NCI-H2029 treated with DMSO at 0.1 percent for 48 hours (cell line): Measurements from ENCODE around the gene ERCC6.

ENCODE experiments used
- DNase-seq: peaks from one replicate; lab custom pipeline; 2025; lab: John Stamatoyannopoulos, UW

The ERCC6 gene

DNA sequence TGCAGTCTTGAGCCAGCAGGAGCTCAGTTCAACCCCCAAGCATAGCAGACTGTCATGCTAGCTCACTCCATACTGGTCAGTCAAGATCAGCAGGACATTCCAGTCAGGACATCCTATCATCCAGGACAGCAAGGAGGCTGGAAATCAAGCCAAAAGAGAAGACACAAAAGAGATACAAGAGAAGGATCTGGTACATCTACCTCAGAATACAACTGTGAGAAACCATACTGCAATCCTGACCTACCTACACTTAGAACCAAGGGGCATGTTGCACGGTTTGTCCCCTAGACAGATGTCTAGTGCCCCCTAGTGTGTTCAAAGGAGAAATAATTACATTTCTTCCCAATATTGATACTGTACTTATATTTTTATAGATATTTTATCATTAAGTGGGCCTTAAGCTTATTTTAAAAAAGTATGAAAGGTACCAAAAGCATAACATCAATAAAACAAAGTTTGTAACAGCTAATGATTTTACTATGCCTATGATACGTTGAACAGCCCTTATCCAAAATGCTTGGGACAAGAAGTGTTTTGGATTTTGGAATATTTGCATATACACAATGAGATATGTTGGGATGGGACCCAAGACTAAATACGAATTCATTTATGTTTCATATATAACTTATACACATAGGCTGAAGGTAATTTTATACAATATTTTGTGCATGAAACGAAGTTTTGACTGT is 26.7 kb downstream of the ERCC6 start:
- no peak for DNase-seq

DNA sequence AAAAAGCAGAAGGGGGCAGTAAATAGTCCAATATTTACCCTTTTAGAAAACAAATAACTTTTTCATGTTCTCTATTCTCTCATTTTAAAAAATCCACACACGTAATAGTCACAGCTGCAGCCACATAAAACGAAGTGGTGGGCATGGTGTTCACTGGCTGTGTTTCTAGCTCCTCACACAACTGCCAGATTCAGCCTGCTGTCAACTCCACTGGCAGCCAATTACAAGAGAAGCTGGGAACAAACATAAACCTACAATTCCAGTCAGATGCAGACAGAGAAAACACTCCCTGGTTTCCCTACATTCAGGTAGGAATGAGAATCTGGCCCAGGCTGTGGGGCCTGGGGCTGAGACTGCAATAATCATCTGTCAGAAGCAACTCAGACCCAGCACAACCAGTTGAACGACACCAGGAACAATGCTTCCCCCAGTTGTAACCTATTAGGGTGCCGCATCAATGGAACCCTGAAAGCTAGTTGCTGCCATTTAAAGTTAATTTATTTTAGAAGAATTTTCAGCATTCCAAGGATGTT is 29.1 kb downstream of the ERCC6 start:
- no peak for DNase-seq

DNA sequence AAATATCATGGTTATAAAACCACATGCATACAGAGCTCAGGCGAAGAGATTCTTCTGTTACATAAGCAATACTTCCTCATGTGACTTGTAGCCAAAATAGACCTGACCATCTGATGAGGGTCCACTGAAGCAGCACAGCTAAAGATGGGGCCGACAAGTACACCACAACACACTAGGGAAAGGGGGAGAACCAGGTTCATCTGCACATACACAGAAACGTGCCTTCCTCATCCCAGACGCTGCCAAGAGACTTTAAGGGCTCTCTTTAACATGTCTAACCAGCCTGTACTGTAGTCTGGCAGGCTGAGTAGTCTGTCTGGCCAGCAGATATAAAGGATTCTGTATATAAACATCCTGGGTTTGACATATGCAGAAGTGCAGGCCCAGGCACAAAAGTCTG is 30.3 kb downstream of the ERCC6 start:
- no peak for DNase-seq

DNA sequence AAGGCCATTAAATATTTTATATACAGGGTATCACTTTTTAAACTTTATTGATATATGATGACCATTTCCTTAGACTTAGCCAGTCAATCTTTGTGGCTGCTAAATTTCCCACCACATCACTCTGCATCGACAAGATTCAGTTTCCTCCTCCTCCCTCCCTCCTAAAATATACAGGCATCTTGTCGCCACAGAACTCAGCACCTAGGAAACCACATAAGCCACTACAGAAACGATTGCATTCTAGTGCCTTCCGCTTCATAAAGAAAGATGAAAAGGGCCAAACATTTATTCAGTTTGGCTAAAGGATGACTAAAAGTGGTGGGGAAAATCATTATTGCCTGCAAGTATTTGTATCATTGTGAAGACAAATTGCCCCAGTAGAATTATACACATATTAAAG is 30.7 kb downstream of the ERCC6 start:
- DNase-seq, result no peak

DNA sequence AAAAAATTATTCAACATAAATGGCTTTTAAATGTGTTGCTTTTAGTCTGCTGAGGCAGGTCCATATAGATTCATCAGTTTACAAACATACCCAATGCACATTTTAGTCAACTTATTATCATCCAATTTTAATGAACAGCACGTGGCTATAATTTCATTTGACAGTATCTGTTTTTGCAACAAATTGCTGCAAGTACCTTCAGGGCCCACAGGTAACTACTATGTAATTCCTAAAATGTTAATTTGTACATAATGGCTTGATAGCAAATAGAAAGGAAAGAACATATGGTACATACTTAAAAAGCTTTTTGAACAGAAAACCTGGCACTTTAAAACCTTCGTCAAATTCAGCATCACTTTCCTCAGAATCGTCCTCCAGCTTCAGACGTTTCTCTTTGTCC is 33.3 kb downstream of the ERCC6 start:
- no peak for DNase-seq

DNA sequence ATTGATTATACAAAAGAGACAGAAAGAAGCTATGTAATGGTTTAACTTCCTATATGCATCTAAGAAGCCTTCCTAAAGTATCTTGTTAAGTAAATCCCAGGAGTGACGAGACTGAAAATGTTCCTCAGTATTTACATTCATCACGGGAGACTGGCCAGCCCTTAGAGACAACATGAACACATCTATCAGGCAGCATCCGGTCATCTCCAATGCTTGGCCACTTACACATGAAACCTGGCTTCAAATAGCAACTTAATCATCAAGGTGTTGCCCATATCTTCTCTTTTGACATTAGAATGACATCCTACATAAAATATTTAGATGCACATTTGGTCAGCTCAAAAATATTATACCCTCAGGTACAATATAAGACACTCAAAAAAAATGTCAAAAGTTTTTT is 33.8 kb downstream of the ERCC6 start:
- no peak for DNase-seq

DNA sequence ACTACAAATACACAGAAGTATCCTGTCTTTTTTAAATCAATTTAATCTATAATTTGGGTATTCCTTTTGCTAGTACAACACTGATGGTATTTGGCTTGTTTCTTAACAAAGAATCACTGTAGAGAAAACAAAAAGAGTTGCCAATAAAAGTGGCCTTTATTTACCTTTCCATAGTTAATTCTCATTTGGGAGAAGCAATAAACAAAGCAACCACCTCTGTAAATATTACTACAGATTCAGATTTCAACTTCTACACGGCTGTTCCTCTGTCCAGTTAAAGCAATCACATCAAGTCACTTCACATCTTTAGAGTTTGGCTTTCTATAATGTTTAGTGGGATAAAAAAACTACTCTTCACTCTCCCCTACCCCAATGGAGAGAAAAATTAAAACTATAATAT is 34.4 kb downstream of the ERCC6 start:
- DNase-seq, result no peak

DNA sequence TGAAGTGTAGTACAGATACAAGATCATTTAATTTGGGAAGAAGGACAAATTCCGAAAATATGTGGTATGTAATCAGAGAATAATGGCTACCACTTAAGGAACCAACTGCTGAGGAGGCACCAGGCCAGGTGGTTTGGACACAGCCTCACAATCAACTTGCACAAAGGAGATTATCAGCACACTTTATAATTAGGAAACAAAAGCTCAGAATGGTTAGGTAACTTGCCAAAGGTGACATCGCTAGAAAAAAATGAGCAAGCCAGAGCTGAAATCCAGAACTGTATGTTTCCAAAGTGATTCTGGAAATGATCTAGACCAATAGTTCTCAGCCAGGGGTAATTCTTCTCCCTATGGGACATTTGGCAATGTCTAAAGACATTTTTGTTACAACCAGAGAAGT is 36.6 kb downstream of the ERCC6 start:
- DNase-seq, result no peak

DNA sequence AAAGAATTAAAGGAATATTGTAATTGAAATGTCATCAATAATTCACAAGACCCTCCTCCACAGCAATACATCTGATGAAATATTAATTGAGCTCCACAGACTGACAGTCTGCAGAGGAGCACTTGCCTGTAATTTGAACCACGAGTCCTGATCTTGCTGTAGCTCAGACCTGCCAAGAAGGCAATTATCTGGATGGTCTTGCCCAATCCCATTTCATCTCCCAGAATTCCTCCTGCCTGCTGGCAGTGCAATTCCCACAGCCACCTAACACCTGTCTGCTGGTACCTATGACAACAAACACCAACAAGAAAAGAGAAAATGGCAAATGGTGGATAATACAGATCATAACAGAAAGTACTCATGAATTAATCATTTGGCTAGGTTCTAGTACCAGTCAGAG is 38.5 kb downstream of the ERCC6 start:
- DNase-seq, result peak; percentile 65

DNA sequence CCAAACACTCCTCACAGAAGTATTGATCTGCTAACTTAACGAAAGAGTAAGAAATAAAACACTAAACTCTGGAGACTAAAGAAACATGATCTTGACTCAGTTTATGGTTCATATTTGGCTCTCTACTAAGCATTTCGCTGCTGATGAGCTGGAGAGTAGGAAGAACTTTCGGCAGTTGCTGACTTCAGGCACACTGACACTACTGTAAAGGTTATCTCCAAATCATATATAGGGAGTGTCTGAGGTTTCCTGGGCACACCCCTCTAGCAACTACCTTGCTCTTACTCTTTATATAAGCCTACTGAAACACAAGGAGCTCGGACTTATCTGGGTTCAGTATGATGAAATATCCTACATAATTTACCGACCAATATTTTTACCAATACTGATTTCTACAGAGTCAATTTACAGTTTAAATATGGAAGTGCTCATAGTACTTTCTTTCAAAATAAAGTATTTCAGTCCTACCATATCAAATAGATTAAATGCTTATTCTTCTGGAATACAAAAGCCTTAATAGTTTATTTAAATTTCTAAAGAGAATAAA is 39.5 kb downstream of the ERCC6 start:
- DNase-seq, result no peak

DNA sequence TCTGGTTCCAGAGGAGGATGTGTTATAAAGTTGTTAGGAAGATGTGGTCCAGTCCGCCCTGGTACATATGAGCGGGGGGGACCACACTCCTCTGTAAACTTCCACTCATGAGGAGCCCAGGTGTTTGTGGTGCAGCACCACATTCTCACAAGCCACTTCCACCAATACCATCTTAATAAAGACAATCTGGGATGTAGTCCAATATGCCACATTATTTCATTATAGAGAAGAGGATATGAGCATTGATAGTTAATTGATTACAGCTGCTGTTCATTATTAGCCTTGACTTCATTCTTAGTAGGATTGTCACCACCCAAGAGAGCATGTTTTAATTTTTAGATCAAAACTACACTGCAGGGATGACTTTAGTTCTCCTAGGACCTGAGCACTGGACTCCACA is 40.5 kb downstream of the ERCC6 start:
- no peak for DNase-seq

DNA sequence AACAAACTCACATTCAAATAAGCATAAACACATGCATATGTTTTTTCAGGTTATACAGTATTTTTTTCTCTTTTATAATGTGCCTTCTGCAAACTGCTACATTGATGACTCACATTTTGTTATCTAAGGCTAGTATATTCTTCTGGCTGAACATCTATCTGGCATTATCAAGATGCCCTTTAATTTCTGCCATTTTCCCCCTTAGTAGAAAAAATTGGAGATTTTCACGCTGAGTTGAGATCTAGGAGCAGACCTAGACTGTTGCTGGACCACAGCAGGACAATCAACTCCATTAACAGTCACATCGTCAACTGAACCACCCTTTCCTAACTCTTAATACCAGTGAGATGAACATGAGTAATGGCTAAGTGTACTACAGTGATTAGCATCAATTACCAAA is 41.6 kb downstream of the ERCC6 start:
- DNase-seq, result no peak

DNA sequence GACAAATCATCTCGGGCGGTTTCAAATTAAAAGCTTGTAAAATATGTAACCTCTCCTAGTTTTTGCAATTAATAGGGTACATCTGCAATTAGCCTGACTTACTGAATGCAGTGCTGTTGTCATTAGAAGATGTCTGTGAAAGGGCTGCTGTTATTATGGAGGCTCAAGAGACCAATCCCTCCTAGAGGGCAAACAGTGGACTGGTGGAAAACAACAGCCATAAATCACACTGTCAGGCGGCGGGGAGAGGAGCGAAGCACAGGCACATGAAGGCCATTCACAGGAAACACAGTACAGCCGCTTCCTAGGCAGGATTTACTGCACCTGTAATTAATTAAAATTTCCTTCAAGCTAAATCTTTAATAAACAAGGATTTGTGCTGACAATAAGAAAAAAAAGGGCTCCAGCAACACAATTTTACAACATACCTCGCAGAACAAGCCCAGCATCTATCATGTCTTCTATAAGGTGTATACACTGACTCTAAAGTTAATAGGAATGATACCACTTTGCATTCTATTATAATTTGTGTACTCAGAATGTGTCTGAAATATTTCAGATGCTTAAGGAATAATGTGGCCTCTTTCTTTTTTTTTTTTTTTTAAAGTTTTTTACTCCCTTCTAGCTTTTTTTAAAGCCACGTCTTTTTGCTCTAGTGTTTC is 50.7 kb downstream of the ERCC6 start:
- no peak for DNase-seq

DNA sequence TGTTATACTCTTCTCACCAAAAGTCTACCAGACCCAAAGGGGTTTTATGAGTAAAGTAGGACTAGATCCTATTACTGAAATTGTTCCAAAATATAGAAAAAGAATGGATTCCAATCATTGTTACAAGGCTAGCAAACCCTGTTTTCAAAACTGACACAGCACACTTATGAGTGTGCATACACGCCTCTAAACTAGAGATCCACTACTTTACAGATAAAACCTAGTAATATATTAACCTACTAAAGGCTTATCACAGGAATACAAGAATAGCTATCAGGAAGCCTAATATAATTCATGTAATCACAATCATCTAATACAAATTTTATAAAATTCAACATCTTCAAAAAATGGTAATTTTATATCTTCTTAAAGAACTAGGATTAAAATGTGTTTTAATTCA is 52.2 kb downstream of the ERCC6 start:
- DNase-seq, result no peak

DNA sequence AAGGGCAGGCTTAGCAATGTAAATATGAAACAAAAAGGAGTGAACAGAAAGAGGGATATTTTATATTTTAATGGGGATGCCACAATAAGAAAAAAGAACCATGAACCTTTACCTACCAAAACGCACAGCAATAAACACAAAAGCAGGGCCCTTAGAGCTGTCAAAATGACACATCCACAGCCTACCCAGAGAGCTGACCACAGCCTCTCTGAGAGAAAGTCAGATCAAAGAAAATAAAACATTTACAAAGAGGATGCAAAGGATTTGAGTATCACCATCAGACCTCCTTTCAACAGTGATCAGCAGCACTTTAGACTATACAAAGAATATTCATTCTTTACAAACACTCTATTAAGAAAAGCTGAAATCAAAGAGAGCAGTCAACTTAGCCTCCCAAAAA is 52.9 kb downstream of the ERCC6 start:
- DNase-seq, result no peak

DNA sequence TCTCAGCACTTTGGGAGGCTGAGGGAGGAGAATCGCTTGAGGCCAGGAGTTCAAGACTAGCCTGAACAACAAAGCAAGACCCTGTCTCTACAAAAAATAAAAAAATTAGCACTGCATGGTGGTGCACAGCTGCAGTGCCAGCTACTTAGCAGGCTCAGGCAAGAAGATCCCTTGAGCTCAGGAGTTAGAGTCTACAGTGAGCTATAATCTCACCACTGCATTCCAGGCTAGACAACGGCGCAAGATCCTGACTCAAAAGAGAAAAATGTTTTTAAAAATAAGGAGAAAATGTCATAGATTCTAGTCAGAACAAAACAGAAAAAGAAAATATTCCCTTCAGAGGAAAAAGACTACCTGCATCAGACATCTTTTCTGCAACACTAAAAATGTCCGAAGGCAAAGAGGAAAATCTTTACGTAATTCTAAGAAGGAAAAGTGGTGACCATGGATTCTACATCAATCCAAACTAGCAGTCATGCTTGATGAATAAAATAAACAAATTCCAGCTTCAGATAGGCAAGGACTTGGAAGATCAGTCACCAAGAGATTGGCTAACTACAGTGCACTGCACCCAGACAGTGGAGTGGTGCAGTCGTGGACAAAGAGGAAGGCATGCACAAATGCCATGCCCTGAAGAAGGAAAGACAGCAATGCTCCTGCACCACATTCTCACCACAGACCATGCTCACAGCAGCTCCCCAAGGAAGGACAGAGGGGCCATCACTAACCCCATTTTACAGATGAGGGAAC is 54.3 kb downstream of the ERCC6 start:
- DNase-seq, result no peak

DNA sequence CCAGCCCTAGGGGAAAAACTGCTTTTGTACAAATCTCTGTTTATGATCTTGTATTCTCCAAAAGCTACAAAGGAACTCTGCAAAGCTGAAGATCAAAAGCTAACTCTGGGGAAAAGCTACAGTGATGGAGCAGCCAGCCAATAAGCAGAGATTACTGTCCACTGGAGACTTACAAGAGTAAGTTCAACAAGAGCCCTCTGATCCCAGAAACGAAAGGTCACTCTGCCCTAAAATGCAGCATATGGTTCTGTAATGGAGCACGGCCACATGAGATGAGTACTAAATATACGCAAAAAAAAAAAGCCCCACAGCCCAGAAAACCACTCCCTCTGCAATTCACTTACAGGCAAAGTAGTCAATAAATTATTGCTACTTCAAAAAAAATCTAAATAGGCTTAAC is 60.1 kb downstream of the ERCC6 start:
- DNase-seq, result no peak

DNA sequence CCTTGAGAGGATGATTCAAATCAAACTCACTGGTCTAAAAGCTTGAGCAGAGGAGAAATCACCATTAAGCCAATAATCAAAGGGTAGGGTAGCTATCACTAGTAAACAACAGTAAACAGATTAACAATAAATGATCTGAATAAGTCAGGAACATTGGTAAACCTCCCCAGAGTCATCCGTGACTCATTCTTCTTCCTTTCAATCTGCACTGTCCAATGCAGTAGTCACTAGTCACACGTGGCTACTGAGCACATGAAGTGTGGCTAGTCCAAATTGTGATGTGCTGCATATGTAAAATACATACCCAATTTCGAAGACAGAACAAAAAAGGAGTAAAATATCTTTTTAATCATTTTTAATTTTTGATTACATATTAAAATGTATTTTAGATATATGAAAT is 64.0 kb downstream of the ERCC6 start:
- DNase-seq, result no peak

DNA sequence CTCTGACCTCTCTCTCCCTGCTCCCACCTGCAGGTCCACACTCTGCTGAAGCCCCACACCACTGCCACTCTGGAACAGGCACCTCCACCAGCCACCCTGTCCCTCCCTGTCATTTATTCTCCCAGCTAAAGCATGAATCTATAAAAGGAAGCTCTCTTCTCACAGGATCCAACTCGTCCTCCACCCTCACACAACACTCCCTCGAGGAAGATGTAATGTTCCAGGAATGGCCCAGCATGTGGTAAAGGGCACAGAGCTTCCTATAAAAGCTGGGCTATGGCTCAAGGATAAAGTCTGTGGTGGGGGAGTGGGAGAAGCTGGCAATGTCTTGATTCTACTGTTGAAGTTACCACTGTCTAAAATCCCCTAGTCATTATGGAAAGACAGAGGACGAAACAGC is 67.4 kb downstream of the ERCC6 start:
- DNase-seq, result no peak

DNA sequence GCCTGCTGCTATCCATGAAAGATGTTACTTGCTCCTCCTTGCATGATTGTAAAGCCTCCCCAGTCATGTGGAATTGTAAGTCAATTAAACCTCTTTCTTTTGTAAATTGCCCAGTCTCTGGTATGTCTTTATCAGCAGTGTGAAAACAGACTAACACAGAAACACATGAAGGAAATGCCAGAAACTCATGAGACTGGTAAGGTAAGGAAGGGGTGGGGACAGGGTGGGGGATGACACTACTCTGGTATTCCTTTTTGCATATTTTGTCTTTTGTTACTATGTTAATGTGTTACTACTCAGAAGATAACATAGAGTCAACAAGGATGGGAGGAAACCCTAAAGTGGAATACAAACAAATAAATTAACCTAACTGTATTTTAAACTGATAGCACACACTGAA is 73.2 kb downstream of the ERCC6 start:
- DNase-seq, result no peak
